Measurements from ENCODE around the gene PAXIP1.

The PAXIP1 gene

DNA sequence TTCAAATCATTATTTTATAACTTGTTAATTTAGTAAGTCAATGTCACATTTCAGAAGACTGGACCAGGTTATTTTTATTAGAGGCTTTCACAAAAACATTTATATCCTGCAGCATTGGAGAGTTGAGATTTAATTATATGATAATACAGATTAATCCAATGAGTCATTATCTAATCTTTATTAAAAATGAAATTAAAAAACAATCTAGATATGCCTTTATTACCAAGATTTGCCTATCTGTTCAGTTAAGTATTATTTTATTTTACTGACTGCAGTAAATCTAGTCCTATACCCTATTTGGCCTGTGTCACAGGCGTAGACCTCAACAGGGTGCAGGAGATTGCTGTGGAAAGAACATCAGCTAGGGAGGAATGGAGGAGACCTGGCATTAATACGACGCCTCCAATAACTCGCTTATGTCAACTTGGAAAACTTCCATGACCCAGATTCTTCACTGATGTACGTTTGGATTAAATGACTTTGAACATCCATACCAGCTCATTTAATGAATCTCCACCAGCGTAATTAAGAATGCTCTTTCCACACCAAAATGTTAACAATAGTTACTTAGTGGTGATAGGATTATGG lies 18.2 kb downstream of the PAXIP1 start:
- no peak overlapping the region for H3K4me3 ChIP-seq (ENCODE audit: low read depth, low read length)

DNA sequence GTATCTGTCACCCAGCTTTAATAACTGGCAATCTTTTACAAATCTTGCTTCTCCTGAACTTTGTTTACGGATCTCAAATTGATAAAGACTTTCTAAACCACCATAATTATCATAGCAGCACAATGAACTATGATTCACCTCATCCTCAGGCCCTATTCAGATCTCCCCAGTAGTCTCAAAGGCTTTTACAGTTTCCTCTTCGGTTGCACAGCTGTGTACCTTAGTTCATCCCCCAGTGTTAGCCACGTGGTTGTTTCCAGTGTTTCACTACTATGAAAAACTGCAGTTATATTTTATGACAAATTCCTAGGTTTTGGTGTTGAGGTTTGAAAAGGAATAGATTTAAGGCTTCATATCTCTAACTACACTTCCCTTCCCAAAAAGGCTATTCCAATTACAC lies 24.9 kb downstream of the PAXIP1 start:
- H3K4me3 ChIP-seq (ENCODE audit: low read depth, low read length) = no peak overlapping the region
- TF ChIP-seq, protein P1, sequence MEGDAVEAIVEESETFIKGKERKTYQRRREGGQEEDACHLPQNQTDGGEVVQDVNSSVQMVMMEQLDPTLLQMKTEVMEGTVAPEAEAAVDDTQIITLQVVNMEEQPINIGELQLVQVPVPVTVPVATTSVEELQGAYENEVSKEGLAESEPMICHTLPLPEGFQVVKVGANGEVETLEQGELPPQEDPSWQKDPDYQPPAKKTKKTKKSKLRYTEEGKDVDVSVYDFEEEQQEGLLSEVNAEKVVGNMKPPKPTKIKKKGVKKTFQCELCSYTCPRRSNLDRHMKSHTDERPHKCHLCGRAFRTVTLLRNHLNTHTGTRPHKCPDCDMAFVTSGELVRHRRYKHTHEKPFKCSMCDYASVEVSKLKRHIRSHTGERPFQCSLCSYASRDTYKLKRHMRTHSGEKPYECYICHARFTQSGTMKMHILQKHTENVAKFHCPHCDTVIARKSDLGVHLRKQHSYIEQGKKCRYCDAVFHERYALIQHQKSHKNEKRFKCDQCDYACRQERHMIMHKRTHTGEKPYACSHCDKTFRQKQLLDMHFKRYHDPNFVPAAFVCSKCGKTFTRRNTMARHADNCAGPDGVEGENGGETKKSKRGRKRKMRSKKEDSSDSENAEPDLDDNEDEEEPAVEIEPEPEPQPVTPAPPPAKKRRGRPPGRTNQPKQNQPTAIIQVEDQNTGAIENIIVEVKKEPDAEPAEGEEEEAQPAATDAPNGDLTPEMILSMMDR (IDR thresholded peaks at IDR 0.05; ENCODE audit: borderline replicate concordance, insufficient read depth, low read depth, low read length) = no peak

More for the DNA sequence above, 18.2 kb downstream of the PAXIP1 start:
- TF ChIP-seq, protein P1 (IDR thresholded peaks at IDR 0.05; ENCODE audit: borderline replicate concordance, insufficient read depth, low read depth, low read length) = no peak

DNA sequence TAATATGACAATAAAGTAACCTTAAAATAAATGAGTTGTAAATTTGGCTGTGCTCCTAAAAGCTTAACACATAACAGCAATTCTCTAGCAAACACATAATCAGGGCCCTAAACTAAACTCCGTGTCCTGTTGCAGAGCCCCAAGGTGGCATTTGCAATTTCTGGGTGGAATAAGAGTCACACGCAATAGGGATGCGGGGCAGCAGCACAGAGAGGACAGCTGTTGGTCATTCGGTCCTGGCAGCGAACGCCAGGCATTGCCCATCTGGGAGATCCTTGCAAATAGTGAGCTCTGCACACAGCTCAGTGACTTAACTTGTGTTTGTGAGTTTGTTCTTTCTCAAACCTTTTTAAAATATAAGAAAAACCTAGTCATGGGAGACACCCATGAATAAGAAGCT lies 25.7 kb downstream of the PAXIP1 start:
- no peak overlapping the region for H3K4me3 ChIP-seq (ENCODE audit: low read depth, low read length)
- TF ChIP-seq, protein P1 (IDR thresholded peaks at IDR 0.05; ENCODE audit: borderline replicate concordance, insufficient read depth, low read depth, low read length) = no peak

DNA sequence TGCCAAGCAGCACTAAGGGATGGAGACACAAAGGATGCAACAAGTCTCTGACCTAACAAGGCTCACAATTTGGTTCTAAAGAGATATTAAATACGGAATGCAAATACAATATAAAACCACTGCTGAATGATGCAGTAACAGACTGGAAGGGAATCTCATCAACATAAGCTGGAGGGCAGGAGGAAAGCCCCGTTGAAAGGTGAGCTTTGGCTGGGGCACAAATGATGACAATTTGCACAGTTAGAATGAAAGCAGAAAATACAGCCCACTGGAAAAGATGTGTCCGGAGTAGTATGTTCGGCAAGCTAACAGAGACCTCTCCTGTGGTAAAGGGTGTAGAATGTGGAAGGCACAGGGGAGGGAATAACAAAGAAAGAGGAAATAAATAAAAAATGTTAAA lies 26.1 kb downstream of the PAXIP1 start:
- no peak overlapping the region for H3K4me3 ChIP-seq (ENCODE audit: low read depth, low read length)
- TF ChIP-seq, protein P1 (IDR thresholded peaks at IDR 0.05; ENCODE audit: borderline replicate concordance, insufficient read depth, low read depth, low read length) = no peak

DNA sequence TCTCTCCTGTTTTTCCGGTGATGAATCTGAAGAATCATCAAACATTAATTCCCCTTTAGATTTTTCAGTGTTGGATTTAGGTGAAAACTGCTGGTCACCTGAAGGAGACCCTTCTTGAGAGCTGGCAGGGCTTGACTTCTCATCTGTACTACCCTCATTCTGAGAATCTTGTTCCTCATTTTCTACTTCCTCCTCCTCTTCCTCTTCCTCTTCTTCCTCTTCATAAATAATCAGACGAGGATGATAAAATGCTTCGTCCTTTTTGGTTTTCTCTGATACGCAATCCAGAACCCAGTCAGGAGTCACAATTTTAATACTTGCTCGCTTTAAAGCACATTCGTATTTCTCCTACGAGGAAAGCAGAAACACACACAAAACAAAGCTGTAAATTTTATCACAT lies 26.9 kb downstream of the PAXIP1 start:
- H3K4me3 ChIP-seq (ENCODE audit: low read depth, low read length) = no peak overlapping the region
- TF ChIP-seq, protein P1 (IDR thresholded peaks at IDR 0.05; ENCODE audit: borderline replicate concordance, insufficient read depth, low read depth, low read length) = no peak

DNA sequence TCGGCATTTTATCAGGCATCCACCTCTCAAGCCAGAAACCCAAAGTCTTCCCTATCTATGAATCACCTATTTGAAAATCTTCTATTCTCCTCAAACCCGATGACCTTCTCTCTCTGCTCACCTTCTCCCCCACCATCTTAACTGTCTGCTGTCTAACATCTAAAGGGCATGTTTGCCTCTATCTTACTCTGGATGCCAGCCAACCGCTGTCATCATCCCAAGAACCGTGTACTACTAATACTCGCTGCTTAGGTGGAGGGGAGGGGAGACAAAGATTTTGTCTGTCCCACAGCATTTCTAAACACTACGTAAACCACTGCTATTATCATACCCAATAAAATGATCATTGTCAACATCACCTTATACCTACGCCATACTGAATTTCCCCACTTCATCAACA lies 29.5 kb downstream of the PAXIP1 start:
- no peak overlapping the region for H3K4me3 ChIP-seq (ENCODE audit: low read depth, low read length)
- TF ChIP-seq, protein P1 (IDR thresholded peaks at IDR 0.05; ENCODE audit: borderline replicate concordance, insufficient read depth, low read depth, low read length) = no peak

DNA sequence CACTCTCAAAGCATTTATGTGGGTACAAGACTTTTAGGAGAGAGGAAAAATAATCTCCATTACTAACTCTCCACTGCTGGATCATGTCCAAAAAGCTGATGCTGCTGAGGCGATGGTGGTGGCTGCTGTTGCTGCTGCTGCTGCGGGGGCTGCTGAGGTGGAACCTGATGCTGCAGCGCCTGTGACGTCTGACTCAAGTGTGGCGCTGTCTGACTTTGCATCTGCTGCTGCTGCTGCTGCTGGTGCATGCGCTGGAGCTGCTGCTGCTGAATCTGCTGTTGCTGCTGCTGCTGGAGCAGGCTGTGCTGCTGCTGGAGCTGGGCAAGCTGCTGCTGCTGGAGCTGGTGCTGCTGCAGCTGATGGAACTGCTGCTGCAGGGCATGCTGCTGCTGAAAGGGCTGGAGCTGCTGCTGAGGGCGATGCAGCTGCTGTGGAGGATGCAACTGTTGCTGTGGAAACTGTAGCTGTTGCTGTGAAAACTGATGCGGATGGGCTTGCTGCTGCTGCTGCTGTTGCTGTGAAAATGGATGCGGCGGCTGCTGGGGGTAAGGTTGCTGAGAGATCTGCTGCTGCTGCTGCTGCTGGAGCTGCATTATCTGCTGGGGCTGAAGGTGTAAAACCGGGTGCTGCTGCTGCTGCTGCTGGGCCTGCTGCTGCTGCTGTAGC lies 34.5 kb downstream of the PAXIP1 start:
- no peak overlapping the region for H3K4me3 ChIP-seq (ENCODE audit: low read depth, low read length)
- TF ChIP-seq, protein P1 (IDR thresholded peaks at IDR 0.05; ENCODE audit: borderline replicate concordance, insufficient read depth, low read depth, low read length) = no peak

All from GM12875 (cell line).